ENCODE results near the gene AKR7A3.

GRCh38 chr1:19328486-19328885 lies 39.9 kb upstream of the AKR7A3 start:
- TF ChIP-seq EZH2 (IDR thresholded peaks at IDR 0.05; ENCODE audit: insufficient read depth, poor library complexity, severe bottlenecking) (no peak), EZH2phosphoT487 (IDR thresholded peaks at IDR 0.05; ENCODE audit: insufficient read depth, low read depth) (no peak)
